ENCODE measurements around the gene MTOR. TPM values are rescaled to one million over a fixed set of nuclear protein-coding genes. Genes with fewer than 3 reads are reported as not detected.

Gene MTOR
- total and polyA plus RNA-seq, 2 donors (not counting 1 experiment from before 2014, with no cell fraction given), result 30.7 to 50.7 TPM

DNA sequence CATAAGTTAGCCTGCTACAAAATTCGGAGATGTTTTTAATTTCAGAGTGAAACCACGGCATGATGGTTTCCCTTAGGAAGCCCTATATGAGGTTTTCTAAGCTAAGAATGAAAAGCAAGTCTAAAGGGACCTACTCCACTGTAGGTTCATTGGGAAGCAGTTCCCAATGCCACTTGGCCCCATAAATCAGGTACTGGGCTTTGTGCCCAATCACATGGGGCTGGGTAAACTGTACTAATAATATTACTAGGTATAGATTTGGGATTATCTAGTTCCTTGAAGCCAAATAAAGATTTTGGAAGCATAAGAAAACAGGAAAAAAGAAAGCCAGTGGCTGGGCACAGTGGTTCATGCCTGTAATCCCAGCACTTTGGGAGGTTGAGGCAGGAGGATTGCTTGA is 92.2 kb downstream of the MTOR start:
- ChIA-PET CTCF (interaction anchor here (0.7 kb wide), 1 partner anchor 469 kb away, joined by 3 read pairs; no protein-coding TSS in a partner anchor), POLR2A (no interaction called here)
- Histone ChIP-seq H4K20me1 (ENCODE audit: control insufficient read depth, insufficient read depth, low read length, poor library complexity, severe bottlenecking) (no peaks in the 10 kb centered on the region), H3K27me3 (replicated peaks in 1 of 4; ENCODE audit: control extremely low read depth in 1 of 4, control insufficient read depth in 3 of 4, insufficient read depth in 4 of 4, low read length in 3 of 4) (no peaks in the 10 kb centered on the region), H3K9ac (ENCODE audit: low read length) (no peak overlapping the region), H3K4me3 (ENCODE audit: control extremely low read depth in 1 of 5, extremely low read depth in 1 of 5, insufficient read depth in 1 of 5, low read depth in 2 of 5, low read length in 4 of 5) (no peak overlapping the region), H3K27ac (ENCODE audit: low read length in 2 of 2) (no peak overlapping the region), H3K36me3 (replicated peaks in 1 of 2; ENCODE audit: control extremely low read depth in 1 of 2, control insufficient read depth in 1 of 2, extremely low read depth in 1 of 2, insufficient read depth in 2 of 2, low read length in 1 of 2) (peaks cover 0 to 15% of the 10 kb centered on the region in 2 experiments), H3K9me3 (ENCODE audit: control extremely low read depth in 1 of 3, control insufficient read depth in 2 of 3, insufficient read depth in 1 of 3, low read length in 2 of 3) (no peaks in the 10 kb centered on the region), H3K4me2 (replicated peaks; ENCODE audit: low read depth, low read length, poor library complexity, severe bottlenecking) (no peak overlapping the region), H3K4me1 (ENCODE audit: control insufficient read depth in 2 of 2, insufficient read depth in 2 of 2, low read length in 2 of 2) (no peaks in the 10 kb centered on the region), H2AFZ (ENCODE audit: insufficient read depth, low read depth, low read length, poor library complexity, severe bottlenecking) (no peak overlapping the region), H3K79me2 (ENCODE audit: control insufficient read depth, insufficient read depth, low read length) (no peaks in the 10 kb centered on the region)
- H3K9me3 Mint-ChIP-seq (ENCODE audit: insufficient read depth), result no peaks in the 10 kb centered on the region
- WGBS (ENCODE audit: insufficient coverage), result 100% methylated on average over 1 of the region's 2 CpGs
- TF ChIP-seq, protein P1, sequence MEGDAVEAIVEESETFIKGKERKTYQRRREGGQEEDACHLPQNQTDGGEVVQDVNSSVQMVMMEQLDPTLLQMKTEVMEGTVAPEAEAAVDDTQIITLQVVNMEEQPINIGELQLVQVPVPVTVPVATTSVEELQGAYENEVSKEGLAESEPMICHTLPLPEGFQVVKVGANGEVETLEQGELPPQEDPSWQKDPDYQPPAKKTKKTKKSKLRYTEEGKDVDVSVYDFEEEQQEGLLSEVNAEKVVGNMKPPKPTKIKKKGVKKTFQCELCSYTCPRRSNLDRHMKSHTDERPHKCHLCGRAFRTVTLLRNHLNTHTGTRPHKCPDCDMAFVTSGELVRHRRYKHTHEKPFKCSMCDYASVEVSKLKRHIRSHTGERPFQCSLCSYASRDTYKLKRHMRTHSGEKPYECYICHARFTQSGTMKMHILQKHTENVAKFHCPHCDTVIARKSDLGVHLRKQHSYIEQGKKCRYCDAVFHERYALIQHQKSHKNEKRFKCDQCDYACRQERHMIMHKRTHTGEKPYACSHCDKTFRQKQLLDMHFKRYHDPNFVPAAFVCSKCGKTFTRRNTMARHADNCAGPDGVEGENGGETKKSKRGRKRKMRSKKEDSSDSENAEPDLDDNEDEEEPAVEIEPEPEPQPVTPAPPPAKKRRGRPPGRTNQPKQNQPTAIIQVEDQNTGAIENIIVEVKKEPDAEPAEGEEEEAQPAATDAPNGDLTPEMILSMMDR (IDR thresholded peaks at IDR 0.05), result no peak
- TF ChIP-seq EZH2 (IDR thresholded peaks at IDR 0.05; ENCODE audit: borderline replicate concordance, insufficient read depth, low read depth, low read length, poor library complexity, severe bottlenecking), result no peak
- intact Hi-C loops (cut with micrococcal nuclease), result no loop called here
- peaks cover under 1% of the 10 kb centered on the region for H3K4me1 Mint-ChIP-seq
- DNase-seq, result no peak
- no peak for ATAC-seq (ENCODE audit: low read depth)
- no peak overlapping the region for H3K27ac Mint-ChIP-seq
- H3K4me3 Mint-ChIP-seq, result no peak overlapping the region
- no peaks in the 10 kb centered on the region for H3K27me3 Mint-ChIP-seq

DNA sequence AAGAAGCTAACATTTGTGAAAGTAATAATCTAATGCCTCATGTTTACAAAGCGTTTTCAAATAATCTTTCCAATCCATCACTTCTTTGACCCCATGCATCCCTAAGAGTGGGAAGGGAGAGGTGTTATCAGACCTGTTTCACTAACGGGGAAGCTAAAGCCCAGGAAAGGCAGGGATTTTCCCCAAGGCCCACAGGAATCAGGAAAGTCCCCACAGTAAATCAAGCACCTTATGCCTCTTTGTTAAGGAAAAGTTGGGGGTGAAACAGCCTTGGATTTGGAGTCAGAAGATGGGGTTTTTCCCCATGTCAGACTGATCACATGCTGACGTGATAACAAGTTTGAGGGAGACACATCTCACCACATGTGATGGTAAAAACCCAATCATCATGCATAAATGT is 93.1 kb downstream of the MTOR start:
- intact Hi-C loops (cut with micrococcal nuclease), result no loop called here
- WGBS (ENCODE audit: insufficient coverage), result no CpG with 5 or more reads among the region's 3 CpGs
- DNase-seq (no peak), ATAC-seq (ENCODE audit: low read depth) (no peak)
- H3K4me3 ChIP-seq (ENCODE audit: control extremely low read depth in 1 of 5, extremely low read depth in 1 of 5, insufficient read depth in 1 of 5, low read depth in 2 of 5, low read length in 4 of 5), result no peak overlapping the region
- no peak overlapping the region for H3K27ac ChIP-seq (ENCODE audit: low read length in 2 of 2)
- CTCF ChIA-PET, result no interaction called here
- H3K9me3 ChIP-seq (ENCODE audit: control extremely low read depth in 1 of 3, control insufficient read depth in 2 of 3, insufficient read depth in 1 of 3, low read length in 2 of 3), result no peaks in the 10 kb centered on the region
- TF ChIP-seq EZH2 (IDR thresholded peaks at IDR 0.05; ENCODE audit: borderline replicate concordance, insufficient read depth, low read depth, low read length, poor library complexity, severe bottlenecking), result no peak
- no peaks in the 10 kb centered on the region for H4K20me1 ChIP-seq (ENCODE audit: control insufficient read depth, insufficient read depth, low read length, poor library complexity, severe bottlenecking)
- H3K4me1 ChIP-seq (ENCODE audit: control insufficient read depth in 2 of 2, insufficient read depth in 2 of 2, low read length in 2 of 2), result no peaks in the 10 kb centered on the region
- Mint-ChIP-seq H3K4me1 (peaks cover 3% of the 10 kb centered on the region), H3K27ac (no peak overlapping the region), H3K4me3 (no peak overlapping the region), H3K9me3 (ENCODE audit: insufficient read depth) (no peaks in the 10 kb centered on the region), H3K27me3 (no peaks in the 10 kb centered on the region)
- H3K4me2 ChIP-seq (replicated peaks; ENCODE audit: low read depth, low read length, poor library complexity, severe bottlenecking), result no peak overlapping the region
- H2AFZ ChIP-seq (ENCODE audit: insufficient read depth, low read depth, low read length, poor library complexity, severe bottlenecking), result no peak overlapping the region
- H3K27me3 ChIP-seq (replicated peaks in 1 of 4; ENCODE audit: control extremely low read depth in 1 of 4, control insufficient read depth in 3 of 4, insufficient read depth in 4 of 4, low read length in 3 of 4), result no peaks in the 10 kb centered on the region
- POLR2A ChIA-PET, result no interaction called here
- H3K9ac ChIP-seq (ENCODE audit: low read length), result no peak overlapping the region
- no peaks in the 10 kb centered on the region for H3K79me2 ChIP-seq (ENCODE audit: control insufficient read depth, insufficient read depth, low read length)
- peaks cover 0 to 11% of the 10 kb centered on the region in 2 experiments for H3K36me3 ChIP-seq (replicated peaks in 1 of 2; ENCODE audit: control extremely low read depth in 1 of 2, control insufficient read depth in 1 of 2, extremely low read depth in 1 of 2, insufficient read depth in 2 of 2, low read length in 1 of 2)
